GM21528 (cell line): ENCODE data around the gene SH3RF1.

Experiments used
- ATAC-seq: cut with Tn5 transposase; IDR thresholded peaks from one replicate; pipeline ENCODE4 v1.9.1; 2021; ENCODE audit warnings: mild to moderate bottlenecking, moderate library complexity; ENCODE audit not compliant: unreplicated experiment, low FRiP score

The SH3RF1 gene

GRCh38 chr4:169174247-169174646 lies 96.5 kb downstream of the SH3RF1 start:
- ATAC-seq = no peak

- peak; percentile 91 for ATAC-seq
These were observed 102.5 kb downstream of the SH3RF1 start for GRCh38 chr4:169167957-169168858.

- ATAC-seq = no peak
These were observed 105.9 kb downstream of the SH3RF1 start for GRCh38 chr4:169164669-169165415.

DNA sequence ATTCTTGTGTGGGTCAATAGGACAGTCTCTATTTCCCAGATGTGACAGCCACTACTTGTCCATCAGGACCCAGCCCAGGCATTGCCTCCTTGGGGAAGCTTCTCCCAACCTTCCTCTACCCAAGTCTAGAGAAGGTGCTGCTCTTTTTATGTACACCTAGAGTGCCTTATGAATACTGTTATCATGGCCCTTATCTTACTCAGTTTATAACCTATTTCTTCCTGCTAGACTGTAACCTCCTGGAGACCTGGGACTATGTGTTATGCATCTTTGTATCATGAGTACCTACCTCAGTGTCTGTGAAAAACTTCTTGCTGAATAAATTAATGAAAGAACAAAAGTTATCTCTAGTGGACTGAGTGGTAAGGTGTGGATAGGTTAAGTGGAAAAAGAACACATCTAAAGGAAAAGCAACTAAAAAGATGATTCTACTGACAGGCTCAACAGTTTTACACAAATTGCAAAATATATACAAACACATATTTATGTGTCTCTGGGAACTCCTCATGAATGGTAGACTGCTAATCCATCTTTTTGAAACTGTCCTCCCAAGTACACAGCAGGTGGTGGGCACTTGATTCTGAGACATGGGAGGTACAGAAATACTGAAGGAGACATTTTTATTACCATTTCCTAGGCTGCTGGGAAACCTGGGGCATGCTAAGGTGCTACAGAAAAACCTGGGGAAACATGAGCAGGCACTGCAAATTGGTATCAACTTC lies 106.6 kb downstream of the SH3RF1 start:
- no peak for ATAC-seq

DNA sequence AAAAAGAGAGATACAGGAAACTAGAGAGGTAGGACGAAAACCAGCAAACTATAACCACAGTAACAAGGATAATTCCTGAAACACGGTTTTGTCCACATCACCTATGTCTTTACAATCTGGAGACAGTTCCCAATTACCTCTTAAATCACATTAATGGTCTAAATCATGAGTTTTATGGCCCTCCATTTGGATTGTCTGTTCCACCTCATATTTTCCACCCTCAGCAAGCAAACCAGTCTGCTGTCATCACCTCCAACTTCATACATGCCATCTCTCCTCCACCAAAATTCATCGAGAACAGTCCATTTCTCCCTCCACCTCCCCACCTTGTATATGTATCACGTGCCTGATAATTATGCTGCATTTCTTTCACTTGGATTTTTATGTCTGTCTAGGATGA lies 107.3 kb downstream of the SH3RF1 start:
- no peak for ATAC-seq

DNA sequence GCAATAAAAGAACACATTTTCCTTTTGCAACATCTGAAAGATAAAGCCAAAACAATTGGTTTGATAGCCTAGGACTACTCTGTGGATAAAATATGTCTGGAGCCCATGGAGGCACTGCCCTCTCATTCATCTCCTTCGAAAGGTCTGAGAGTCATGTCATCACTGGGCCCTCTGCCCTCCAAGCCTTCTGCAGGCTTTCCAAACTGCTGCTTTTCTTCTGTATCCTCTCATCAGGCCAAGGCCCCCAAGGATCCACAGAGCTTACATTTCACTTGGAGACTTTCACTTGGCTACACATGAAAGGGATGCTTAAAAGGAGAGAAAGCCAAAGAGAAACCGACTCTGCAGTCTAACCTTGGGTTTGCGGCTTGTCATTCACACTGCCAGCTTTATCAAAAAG lies 109.9 kb downstream of the SH3RF1 start:
- ATAC-seq = no peak

DNA sequence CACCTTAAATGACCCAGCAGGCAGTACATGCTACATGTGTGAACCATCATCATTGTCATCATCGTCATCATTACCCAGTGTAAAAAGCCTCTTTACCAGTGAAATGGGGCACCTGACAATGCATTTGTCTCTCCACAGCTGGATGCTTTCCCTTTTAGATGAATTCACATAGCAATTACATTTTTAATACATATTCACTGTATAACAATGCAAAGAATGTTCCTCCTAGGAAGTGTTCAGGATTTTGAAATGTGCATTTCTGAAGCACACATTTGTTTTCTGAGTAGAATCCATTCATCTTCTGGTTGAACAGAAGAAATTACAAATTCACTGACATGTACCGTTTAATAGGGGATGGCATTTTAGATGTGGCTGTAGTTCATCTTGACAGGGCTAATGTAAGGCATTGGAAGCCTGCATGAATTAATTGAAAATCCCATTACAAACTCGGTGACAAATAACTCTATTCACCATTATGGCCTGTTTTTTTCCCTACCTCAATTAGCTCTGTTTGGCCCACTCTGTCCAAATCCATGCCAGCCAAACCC lies 111.1 kb downstream of the SH3RF1 start:
- no peak for ATAC-seq

- no peak for ATAC-seq
These were observed 111.9 kb downstream of the SH3RF1 start for GRCh38 chr4:169158861-169159260.

DNA sequence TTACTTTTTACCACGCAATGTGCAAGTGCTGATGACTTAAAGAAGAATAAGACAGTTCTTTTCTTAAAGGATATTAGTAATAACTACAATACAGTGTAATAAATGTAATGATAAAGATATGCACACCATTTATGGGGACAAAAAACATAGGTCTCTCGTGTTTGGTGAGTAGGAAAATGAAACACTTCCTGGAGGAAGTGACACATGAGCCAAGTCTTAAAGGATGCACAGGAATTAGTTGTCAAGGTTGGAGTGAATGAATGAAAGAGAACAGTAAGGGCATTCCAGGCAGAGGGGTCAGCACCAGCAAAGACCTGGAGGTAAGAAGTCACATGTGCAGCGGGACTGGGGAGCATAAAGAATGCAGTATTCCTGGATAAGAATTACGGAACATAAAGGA lies 112.7 kb downstream of the SH3RF1 start:
- no peak for ATAC-seq

DNA sequence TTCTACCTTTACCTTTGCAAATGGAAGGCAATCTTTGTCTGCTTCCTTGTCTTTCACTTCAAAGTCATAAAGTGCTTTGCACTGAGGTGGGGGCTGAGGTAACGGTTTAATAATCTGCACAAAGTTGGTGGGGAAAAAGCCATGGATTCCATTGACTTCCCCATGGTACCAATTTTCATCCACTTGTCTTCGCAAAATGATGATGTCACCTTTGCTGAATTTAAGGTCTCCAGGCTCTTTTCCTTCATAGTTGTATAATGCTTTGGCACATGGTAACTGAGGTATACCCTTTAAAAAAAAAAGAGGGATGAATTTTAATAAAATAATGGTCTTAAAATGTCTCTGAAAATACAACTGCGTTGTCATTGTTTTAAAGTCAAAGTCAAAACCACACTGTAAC lies 114.4 kb downstream of the SH3RF1 start:
- no peak for ATAC-seq

- ATAC-seq = no peak
These were observed 116.6 kb downstream of the SH3RF1 start for GRCh38 chr4:169154121-169154520.

DNA sequence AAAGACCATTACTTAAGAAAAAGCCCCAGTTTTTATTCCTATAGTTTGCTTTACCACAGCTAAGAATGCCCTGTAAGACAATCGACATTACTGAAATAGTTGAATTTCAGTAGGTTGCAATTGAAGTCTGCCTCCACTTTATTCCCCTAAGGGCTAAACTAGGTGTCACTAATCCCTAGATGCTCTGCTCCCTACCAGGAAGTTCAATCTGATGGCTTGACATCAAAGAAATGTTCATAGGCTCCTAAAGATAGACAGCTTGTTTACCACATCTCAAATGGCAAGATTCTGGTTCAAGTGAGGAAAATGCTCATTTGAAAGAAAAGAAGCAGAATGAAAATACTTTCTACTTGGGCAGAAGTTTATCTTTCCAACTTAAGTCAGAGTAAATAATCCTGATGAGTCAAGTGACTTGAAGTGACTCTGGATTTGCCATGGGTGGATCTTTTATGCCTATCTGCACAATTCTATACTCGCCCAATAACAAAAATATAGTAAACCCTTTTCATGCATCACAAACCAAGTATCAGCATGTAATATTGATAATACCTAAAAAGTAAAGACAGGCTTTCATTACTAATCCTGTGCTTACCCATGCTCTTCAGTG lies 117.2 kb downstream of the SH3RF1 start:
- ATAC-seq = no peak

- no peak for ATAC-seq
These were observed 117.9 kb downstream of the SH3RF1 start for GRCh38 chr4:169152899-169153298.

- no peak for ATAC-seq
These were observed 118.7 kb downstream of the SH3RF1 start for GRCh38 chr4:169152098-169152497.

- no peak for ATAC-seq
These were observed 119.1 kb downstream of the SH3RF1 start for GRCh38 chr4:169151671-169152070.

- no peak for ATAC-seq
These were observed 120.0 kb downstream of the SH3RF1 start for GRCh38 chr4:169150806-169151205.

- ATAC-seq = no peak
These were observed 121.9 kb downstream of the SH3RF1 start for GRCh38 chr4:169148885-169149284.

GRCh38 chr4:169147191-169147590 lies 123.6 kb downstream of the SH3RF1 start:
- no peak for ATAC-seq

DNA sequence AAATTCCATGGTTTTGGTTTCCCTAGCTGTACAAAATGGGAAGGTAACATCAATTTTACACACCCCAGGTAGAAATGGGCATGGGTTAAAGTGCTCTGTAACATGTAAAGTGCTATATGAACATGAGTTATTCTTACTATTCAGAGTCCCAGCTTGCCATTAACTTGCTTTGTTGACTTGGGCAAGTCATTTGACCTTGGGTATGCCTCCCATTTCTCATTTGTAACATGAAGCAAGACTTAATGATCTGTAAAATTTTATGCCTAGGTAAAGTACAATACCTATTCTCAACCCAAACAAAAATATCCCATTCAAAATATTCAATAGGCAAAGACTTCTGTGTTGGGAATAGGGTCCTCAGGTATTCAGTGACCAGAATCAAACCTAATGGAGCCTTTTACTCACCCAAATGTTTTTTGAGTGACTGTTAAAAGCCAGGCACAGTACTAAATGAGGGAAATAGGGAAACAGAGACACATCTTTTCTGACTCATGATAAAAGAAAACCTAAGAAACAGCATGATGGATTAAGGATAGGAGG lies 126.6 kb downstream of the SH3RF1 start:
- no peak for ATAC-seq

- no peak for ATAC-seq
These were observed 127.4 kb downstream of the SH3RF1 start for GRCh38 chr4:169143335-169143734.
